ENCODE measurements around the gene PPHLN1. TPM values are rescaled to one million over a fixed set of nuclear protein-coding genes. Genes with fewer than 3 reads are reported as not detected.

Gene PPHLN1
- total RNA-seq, 1 donor from 2014 or later: 29.3 TPM

DNA sequence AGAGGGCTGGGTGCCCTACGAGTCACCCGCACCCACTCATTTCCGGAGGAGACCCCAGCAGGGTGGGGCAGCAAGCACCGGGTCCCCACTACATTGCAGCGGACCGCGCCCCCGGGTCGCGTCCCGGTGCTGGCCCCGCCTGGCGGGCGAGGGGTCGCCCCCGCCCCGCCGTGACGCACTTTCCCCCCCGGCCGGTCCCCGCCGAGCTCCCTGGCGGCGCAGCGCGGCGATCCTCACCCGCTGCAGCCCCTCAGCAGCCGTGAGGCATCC is 157.5 kb downstream of the PPHLN1 start:
- peak; percentile 61 for ATAC-seq

- no peak for ATAC-seq
Measured at GRCh38 chr12:42484996-42485395, 159.0 kb downstream of the PPHLN1 start.

GRCh38 chr12:42485823-42486222 is 159.9 kb downstream of the PPHLN1 start:
- ATAC-seq: no peak

DNA sequence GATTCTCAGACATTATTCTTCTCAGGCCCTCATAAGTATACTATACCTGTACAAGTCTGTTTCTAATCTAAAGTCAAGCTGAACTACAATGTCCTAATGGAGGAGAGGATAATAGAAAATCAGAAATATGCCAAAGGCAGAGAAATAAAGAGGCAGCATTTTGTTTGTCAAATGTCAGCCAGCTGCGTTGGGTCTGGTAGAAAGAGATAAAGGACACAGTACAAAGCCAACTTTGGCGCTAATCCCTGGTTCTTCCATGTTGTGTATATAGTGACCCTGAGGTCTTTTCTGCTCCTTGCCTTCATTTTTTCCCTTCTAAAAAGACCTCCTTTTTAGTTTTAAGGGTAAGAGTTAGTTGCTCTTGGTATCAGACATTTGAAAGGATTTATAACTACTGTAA is 160.4 kb downstream of the PPHLN1 start:
- ATAC-seq: no peak

DNA sequence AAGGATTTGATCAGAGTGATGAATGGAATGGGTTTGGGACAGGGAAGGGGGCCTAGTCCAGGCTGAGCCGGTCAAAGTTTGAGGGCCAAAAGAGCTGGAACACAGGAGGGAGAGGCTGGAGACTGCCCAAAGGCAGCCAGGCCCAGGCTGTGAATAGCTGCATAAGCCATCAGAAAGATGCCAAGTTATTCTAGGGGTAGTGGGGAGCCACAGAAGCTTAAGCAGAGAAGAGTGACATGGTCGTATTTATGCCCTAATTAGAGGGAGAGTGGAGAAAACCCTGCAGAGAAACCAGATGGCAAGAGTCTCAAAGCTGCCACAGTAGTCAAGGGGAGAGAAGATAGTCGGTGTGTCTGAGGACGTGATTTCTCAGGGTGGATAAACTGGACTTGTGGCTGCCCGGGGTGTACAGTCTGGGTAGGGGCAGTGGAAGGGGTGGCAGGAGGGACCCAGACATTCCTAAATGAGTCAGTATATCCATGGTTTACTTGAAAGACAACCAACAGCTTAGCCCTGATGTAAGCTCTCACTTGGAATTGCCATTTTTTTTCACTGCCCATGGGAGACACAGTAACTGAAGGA is 164.4 kb downstream of the PPHLN1 start:
- ATAC-seq: no peak

Other genes with a start within 250 kb of the PPHLN1 start
- 3.7 TPM for gene GXYLT1, start 181.3 kb upstream of the PPHLN1 start, total RNA-seq
- gene YAF2, start 87.9 kb upstream of the PPHLN1 start, total RNA-seq: 18.0 TPM
- gene ZCRB1, start 73 bp upstream of the PPHLN1 start, total RNA-seq: 36.3 TPM

All from esophagus mucosa (tissue), 1 donor.